HG03108 (cell line): ENCODE results near the gene EDAR.

ENCODE experiments used
- ATAC-seq: cut with Tn5 transposase; IDR thresholded peaks from one replicate; pipeline ENCODE4 v1.9.1; 2021; ENCODE audit warnings: moderate library complexity; ENCODE audit not compliant: unreplicated experiment

EDAR gene

GRCh38 chr2:109005686-109006204 is 16.7 kb upstream of the EDAR start:
- no peak for ATAC-seq

DNA sequence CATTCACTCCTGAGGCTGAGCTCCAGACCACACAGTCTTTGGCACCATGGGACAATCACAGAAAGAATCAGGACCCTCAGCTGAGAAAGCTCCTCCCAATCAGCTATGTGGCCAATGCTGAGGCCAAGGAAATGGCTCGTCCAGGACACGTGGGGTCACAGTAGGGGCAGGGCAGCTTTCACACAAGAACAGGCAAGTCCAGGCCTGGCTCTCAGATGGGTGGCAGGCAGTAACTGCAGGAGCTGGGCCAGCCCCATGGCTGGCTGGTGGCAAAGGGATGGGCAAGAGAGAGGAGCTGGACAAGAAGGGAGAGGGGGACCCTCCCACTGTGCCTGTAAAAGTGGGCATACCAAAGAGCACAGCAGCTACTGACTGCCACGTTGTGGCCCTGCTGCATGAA is 12.2 kb upstream of the EDAR start:
- ATAC-seq = no peak

DNA sequence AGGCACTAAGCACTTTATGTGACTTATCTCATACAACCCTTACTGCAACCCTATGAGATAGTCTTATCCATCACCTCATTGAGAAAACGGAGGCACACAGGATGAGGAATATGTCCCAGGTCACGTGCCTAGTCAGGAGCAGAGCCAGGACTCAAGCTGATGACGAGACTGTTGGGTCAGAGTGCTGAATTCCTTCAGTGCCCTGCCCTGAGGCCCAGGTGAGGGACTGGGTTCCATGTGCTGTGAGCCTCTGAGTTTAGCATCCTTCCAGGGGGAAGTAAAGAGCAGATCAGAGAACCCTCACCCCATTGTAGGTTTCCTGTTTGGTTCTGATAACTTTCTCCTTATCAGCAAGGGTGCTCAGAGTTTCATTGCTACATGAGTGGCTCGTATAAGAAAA is 11.7 kb upstream of the EDAR start:
- ATAC-seq = no peak

DNA sequence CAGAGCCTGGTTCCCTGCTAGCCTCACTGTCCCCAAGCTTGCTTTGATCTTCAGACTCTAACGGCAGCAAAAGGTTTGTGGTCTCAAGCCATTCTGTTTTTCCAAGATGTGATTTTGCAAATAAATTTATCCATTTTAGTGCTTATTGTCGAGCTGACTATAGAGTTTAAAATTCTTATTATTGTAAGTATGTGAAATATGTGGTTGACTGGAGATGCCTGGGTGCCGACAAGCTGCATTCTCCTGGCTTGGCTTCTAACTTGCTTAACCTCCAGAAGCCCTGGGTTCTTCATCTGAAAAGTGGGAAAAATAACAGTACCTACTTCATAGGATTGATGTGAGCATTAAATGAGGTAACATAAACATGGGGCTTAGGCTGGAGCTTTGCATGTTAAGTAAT is 9.9 kb upstream of the EDAR start:
- no peak for ATAC-seq

GRCh38 chr2:108994178-108994577 is 5.2 kb upstream of the EDAR start:
- ATAC-seq = no peak

DNA sequence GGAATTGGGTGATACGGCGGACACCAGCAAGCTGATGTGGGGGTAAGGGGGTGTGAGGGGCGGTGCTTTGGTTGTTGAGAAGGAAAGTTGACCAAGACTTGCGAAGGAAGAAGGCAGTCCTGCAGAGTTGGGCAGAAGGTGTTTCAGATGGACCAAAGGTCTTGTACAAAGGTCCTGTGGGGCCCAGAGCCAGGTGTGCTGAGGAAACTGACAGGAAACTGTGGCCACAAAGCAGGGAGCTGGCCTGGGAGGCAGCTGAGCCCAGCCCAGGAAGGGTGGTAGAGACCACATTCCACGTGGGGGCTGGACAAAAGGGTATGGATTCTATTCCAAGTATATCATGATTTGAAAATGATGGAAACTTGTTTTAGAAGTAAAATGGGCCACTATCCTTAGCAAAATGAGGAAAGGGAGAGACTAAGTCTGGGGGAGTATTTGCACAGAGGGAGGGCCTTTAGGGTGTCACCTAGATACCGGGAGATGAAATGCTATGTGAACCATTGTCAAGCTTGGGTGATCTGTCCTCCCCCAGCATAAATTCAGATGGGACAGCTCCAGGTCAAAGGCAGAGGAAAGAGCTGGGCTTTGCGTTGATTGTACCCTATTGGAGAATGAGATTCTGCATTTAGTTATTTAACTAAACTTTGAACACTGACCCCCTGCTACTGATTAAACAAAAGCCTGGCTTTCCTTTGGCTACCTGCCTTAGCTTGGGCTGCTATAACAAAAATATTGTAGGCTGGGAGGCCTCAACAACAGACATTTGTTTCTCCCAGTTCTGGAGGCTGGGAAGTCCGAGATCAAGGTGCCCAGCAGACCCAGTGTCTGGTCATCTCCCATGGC is 4.3 kb upstream of the EDAR start:
- ATAC-seq = no peak

DNA sequence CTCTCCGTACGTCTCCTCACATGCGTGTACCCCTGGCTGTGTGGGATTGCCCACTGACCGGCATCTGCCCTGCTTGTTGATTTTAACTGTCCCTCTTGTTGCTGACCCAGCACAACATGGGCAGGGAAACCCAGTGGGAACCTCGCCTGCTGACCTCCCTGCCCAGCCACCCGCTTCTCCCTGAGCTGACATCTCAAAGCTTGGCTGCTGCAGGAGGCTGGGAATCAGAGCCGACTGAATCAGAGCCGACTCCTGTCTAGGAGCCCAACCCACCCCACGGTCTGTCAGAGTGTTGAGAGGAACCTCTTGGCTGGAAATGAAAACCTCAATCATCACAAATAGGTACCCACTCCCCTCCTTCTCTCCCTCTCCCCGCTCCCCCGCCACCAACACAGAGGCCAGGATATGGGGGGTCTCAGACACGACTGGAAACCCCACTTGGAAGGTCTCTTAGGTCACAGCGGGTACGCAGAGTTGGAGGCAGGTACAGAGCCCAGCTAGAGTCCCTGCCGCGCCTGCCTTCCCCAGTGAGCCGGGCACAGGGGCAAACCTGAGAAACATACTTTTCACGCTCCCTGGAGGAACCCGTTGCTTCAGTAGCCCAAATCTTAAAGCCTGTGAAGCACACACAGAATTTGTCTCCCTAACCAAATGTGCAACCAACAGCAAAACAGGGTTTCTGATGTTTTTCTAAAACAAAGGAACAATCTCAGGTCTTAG is 784 bp downstream of the EDAR start:
- no peak for ATAC-seq

GRCh38 chr2:108986916-108987510 is 2.0 kb downstream of the EDAR start:
- no peak for ATAC-seq

DNA sequence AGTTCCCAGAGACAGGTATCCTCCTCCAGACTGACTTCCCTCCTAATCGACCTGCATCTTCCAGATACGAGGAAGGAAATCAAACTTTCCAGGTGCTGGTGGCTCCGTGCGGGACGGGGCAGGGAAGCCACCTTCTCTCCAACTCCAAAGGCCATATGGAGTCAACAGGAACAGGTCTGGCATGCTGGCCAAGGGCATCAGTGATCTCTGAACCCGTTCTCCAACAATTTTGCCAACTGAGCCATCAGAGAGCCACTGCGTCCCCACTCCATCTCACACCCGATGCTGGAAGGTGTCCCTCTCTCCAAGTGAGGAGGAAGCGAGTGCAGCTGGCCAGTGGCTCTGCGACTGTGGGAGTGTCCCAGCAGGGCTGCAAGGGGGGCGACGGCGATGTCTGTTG is 5.4 kb downstream of the EDAR start:
- no peak for ATAC-seq

DNA sequence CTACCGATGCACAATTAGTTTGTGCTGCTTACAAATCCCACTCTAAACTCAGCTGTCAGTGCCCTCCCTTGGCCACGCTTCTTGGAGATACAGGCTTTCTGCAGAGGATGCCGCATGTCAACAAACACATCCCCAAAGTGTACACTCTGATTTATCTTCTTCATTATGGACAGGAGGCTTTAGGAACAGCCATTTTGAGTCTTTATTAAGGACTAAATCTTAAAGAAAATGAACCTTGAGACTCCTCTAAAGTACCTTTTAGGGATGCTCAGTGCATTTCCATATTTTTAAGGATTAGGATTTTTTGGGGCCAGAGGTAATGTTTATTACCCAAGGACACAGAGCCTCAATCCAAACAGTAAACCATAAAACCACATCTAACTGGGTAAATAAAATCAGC is 6.0 kb downstream of the EDAR start:
- ATAC-seq = no peak

DNA sequence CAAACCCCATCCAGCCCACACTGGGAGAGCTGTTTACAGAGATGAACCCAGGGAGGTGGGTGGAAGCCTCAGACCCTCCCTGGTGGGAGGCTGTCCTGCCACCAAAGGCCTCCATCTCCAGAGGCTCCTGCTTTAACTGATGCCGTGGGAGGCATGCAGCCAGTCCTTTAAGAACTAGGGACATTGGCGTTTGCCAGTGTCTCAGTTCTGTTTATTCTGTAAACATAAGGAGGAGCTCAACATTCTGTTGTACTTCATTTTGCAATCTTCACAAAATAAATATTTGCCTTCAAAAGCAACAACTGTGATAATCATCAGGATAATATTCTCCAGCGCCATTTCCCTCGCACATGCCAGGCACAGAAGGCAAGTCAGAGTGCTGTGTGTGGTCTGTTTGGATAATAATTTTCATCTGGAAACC is 6.8 kb downstream of the EDAR start:
- ATAC-seq = no peak

DNA sequence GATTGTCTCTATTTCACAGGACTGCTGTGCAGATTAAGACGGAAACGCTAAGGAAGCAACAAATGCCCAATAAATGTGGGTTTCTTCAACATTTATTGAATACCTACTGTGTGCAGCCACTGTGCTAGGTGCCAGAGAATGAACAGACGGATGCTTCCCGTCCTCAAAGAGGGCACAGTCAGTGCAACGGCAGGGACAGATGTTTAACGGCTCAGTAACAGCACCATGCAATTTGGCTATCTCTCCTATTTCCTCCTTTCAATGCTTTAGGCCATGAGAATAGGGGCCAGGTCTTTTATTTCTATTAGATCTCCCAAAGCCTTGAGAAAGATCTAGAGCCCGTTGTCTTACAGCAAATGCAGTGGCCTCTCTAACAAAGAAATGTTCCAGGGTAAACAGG is 7.2 kb downstream of the EDAR start:
- ATAC-seq = no peak

DNA sequence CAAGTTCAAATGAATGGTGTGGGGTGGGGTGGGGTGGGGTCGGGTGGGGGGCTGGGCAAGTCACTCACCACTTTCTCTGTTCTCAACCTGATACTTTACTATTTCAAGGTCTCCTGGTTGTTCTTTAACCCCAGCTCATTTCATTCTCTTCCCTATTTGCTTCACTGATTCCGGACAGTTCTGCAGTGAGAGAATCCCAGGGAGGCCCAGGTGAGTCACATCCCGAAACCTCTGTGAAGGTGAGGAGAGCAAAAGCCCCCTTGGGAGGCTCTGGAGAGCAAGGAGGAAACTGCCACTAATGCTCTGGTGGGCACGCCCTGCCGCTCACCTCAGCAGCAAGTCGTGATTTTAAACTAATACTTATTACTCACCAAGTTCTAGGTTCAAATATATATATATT is 8.9 kb downstream of the EDAR start:
- ATAC-seq = no peak

DNA sequence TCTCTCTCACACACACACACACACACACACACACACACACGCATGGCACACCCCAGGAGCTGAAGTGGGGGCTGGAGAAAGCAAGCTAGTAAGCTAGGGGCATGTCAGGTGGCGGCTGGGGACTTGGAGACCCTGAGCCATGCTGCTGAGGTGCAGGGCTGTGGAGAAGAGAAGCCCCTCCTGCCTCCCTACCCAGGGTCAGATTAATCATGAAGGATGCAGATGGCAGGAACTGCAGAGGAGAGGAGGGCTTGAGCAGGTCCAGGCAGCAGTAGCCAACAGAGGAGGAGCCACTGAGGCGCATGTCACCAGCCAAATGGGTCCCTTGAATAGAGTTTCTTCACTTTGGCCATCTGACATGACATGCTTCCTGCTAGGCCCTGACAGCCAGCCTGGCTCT is 9.6 kb downstream of the EDAR start:
- no peak for ATAC-seq

DNA sequence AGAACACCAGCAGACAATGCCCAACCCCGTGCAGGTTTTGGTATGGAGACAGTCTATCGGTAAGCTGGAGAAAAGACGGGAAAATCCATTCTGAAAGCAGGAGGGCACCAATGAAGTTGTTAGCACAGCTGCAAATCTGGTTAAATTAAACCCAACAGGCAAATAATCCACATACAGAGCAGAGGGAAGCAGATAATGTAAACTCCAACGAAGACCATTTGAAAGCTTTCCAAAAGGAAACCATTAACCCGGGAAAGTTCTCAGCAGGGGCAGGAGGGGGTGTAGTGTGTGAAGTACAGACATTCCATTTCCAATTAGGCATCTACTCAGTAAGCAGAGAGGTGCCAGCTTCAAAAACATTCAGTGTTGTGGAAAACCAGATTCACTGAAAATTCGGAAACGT is 10.3 kb downstream of the EDAR start:
- ATAC-seq = no peak

DNA sequence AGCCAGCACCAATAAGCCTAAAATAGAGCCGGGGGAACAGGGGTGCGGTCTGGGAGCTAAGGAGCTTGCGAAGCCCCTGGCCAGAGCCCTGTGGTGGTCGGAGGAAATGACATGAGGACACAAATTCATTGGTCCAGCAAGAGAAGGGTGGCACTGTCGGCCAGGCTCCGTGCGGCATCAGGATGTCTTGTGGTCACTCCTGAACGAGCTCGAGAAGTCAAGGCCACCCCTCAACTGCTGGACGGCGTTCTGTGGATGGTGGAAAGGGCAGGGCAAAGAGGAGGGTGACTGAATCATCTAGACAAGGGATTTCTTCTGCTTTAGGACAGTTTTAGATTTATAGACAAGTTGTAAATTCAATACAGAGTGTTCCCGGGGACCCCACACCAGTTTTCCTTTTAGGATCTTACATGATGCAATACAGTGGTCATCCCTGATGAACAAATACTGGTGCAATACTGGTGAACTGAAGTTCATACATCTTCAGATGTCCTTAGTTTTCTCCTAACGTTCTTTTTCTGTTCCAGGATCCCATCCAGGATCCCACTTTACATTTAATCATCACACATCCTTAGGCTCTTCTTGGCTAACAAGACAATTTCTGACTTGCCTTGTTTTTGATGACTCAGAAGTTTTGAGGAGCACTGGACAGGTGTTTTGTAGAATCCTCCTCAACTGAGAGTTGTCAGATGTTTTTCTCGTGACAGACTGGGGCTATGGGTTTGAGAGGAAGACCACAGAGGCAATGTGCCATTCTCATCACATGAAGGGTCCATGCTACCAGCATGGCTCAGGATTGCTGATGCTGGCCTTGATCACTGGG is 13.2 kb downstream of the EDAR start:
- ATAC-seq = no peak

DNA sequence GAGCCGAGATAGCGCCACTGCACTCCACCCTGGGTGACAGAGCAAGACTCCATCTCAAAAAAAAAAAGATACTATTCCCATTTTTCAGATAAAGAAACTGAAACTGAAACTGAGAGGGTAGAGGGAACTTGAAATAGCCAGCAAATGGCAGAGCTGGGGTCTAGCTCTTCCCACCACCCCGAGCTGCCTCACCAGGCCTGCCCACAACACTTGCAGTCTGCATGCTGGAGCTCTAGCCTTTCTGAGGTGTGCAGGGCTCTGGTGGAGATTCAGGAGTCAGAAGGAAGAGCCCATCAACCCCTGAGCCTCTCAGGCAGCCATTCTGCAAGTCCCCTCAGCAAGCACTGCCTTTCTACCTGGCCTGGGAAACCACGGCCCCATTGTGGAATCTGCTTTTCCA is 14.3 kb downstream of the EDAR start:
- no peak for ATAC-seq

DNA sequence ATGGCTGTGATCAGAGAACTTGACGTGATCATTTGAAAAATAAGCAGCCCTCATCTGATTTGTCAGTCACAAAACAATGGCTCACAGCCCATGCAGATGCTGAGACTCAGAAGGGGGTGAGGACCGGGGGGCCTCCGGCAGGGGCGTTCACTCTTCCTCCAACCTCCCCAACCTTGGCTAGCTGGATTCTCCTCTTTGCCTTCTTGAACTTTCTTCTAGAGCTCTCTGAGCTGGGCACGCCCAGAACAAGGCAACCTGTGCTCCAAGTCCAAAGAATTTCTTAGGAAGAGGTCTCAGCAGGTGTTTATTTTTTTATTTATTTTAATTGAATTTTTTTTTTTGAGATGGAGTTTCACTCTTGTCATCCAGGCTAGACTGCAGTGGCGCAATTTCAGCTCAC is 16.4 kb downstream of the EDAR start:
- ATAC-seq = no peak

GRCh38 chr2:108971661-108972566 is 17.1 kb downstream of the EDAR start:
- no peak for ATAC-seq

GRCh38 chr2:108970369-108970768 is 18.7 kb downstream of the EDAR start:
- no peak for ATAC-seq
